Measurements from ENCODE around the gene PRMT7. TPM values are rescaled to one million over a fixed set of nuclear protein-coding genes. Genes with fewer than 3 reads are reported as not detected.

The PRMT7 gene
- total RNA-seq, 1 experiment from 2014 or later: 47.5 TPM

GRCh38 chr16:68328151-68328859 is 17.5 kb downstream of the PRMT7 start:
- H3K4me1 ChIP-seq (replicated peaks; ENCODE audit: insufficient read depth): peaks cover 6% of the 10 kb centered on the region
- H3K27ac ChIP-seq: 0 out of 2 replicates have a peak overlapping the region, but pooled peaks have one; percentile 25
- intact Hi-C loops (cut with micrococcal nuclease; ENCODE audit: unreplicated experiment): loop anchor here (1.0 to 2.0 kb wide), 4 partner anchors 63 to 807 kb away; no protein-coding TSS in a partner anchor
- TF ChIP-seq EZH2 (IDR thresholded peaks at IDR 0.05; ENCODE audit: low read depth): no peak
- TF ChIP-seq, protein P1, sequence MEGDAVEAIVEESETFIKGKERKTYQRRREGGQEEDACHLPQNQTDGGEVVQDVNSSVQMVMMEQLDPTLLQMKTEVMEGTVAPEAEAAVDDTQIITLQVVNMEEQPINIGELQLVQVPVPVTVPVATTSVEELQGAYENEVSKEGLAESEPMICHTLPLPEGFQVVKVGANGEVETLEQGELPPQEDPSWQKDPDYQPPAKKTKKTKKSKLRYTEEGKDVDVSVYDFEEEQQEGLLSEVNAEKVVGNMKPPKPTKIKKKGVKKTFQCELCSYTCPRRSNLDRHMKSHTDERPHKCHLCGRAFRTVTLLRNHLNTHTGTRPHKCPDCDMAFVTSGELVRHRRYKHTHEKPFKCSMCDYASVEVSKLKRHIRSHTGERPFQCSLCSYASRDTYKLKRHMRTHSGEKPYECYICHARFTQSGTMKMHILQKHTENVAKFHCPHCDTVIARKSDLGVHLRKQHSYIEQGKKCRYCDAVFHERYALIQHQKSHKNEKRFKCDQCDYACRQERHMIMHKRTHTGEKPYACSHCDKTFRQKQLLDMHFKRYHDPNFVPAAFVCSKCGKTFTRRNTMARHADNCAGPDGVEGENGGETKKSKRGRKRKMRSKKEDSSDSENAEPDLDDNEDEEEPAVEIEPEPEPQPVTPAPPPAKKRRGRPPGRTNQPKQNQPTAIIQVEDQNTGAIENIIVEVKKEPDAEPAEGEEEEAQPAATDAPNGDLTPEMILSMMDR (conservative IDR thresholded peaks at IDR 0.05): peak; percentile 91
- peak; percentile 75 to 88 for DNase-seq
- no peaks in the 10 kb centered on the region for H4K20me1 ChIP-seq (ENCODE audit: insufficient read depth)
- H3F3A ChIP-seq (ENCODE audit: insufficient read depth, low read depth): peaks cover 6% of the 10 kb centered on the region; the same call in 1 of the 2 replicates
- H3K9me3 ChIP-seq (ENCODE audit: insufficient read depth, low read depth): no peaks in the 10 kb centered on the region
- POLR2A ChIA-PET (ENCODE audit: unreplicated experiment): interaction anchor here (0.5 to 0.8 kb wide), 4 partner anchors 9 to 807 kb away, joined by 3 to 4 read pairs (median 4); no protein-coding TSS in a partner anchor
- H2AFZ ChIP-seq: no peak overlapping the region
- no peaks in the 10 kb centered on the region for H3K9me2 ChIP-seq (ENCODE audit: insufficient read depth)
- 0 out of 2 replicates have a peak, but pooled peaks cover 6% of the 10 kb centered on the region for H3K36me3 ChIP-seq (ENCODE audit: low read depth)
- no peak overlapping the region for H3K4me3 ChIP-seq
- no peaks in the 10 kb centered on the region for H3K79me2 ChIP-seq (ENCODE audit: low read depth)
- no peaks in the 10 kb centered on the region for H3K27me3 ChIP-seq (ENCODE audit: insufficient read depth, low read depth)
- no TSS peak for BruUV-seq (replicated peaks)
- CTCF ChIA-PET: interaction anchor here (0.6 to 1.0 kb wide), 5 partner anchors 64 to 777 kb away, joined by 4 to 12 read pairs (median 9); partner anchors contain the start of genes HAS3 and SLC7A6
- H3K4me2 ChIP-seq: peak overlapping the region; percentile 41; the same call in 1 of the 2 replicates

DNA sequence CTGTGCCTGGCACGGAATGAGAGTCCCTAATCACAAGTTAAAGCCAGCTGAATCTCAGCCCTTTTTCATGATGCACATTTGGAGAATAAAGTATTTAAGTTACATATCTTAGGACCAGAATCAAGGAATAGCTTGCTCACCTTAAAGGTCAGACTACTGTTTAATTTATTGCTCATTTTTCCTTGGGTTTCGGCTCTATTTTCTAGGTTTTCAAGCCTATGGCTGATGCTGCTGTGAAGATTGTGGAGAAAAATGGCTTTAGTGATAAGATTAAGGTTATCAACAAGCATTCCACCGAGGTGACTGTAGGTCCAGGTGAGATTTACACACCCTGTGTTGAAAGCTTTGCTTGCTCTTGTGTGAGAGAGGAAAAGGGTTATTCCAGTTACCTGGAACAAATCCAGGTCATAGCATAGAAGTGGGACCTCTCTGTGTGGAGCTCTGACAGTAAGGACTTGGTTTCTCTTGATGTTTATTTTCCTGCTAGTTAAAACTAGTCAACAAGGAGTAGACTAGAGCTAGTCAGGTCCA is 18.1 kb downstream of the PRMT7 start:
- H3K36me3 ChIP-seq (ENCODE audit: low read depth): 0 out of 2 replicates have a peak, but pooled peaks cover 6% of the 10 kb centered on the region
- no peak overlapping the region for H3K4me3 ChIP-seq
- H2AFZ ChIP-seq: no peak overlapping the region
- H3K9me2 ChIP-seq (ENCODE audit: insufficient read depth): no peaks in the 10 kb centered on the region
- H3K9me3 ChIP-seq (ENCODE audit: insufficient read depth, low read depth): no peaks in the 10 kb centered on the region
- H4K20me1 ChIP-seq (ENCODE audit: insufficient read depth): no peaks in the 10 kb centered on the region
- peak in 1 of 2 experiments; percentile 41 for DNase-seq
- ChIA-PET CTCF (interaction anchor here (0.6 to 1.0 kb wide), 6 partner anchors 50 to 408 kb away, joined by 3 to 9 read pairs (median 5); partner anchors contain the start of gene SLC7A6), POLR2A (ENCODE audit: unreplicated experiment) (interaction anchor here (0.5 kb wide), 1 partner anchor 312 kb away, joined by 3 read pairs; no protein-coding TSS in a partner anchor)
- no peak overlapping the region for H3K4me2 ChIP-seq
- H3F3A ChIP-seq (ENCODE audit: insufficient read depth, low read depth): peaks cover 6% of the 10 kb centered on the region; the same call in 1 of the 2 replicates
- H3K27ac ChIP-seq: no peak overlapping the region
- TF ChIP-seq EZH2 (IDR thresholded peaks at IDR 0.05; ENCODE audit: low read depth): no peak
- TF ChIP-seq, protein P1 (conservative IDR thresholded peaks at IDR 0.05): no peak; the same call in 1 of the 2 replicates
- BruUV-seq (replicated peaks): no TSS peak
- no peaks in the 10 kb centered on the region for H3K27me3 ChIP-seq (ENCODE audit: insufficient read depth, low read depth)
- no peaks in the 10 kb centered on the region for H3K79me2 ChIP-seq (ENCODE audit: low read depth)
- H3K4me1 ChIP-seq (replicated peaks; ENCODE audit: insufficient read depth): peaks cover 6% of the 10 kb centered on the region
- intact Hi-C loops (cut with micrococcal nuclease; ENCODE audit: unreplicated experiment): loop anchor here (1.0 to 2.0 kb wide), 4 partner anchors 64 to 808 kb away; no protein-coding TSS in a partner anchor

DNA sequence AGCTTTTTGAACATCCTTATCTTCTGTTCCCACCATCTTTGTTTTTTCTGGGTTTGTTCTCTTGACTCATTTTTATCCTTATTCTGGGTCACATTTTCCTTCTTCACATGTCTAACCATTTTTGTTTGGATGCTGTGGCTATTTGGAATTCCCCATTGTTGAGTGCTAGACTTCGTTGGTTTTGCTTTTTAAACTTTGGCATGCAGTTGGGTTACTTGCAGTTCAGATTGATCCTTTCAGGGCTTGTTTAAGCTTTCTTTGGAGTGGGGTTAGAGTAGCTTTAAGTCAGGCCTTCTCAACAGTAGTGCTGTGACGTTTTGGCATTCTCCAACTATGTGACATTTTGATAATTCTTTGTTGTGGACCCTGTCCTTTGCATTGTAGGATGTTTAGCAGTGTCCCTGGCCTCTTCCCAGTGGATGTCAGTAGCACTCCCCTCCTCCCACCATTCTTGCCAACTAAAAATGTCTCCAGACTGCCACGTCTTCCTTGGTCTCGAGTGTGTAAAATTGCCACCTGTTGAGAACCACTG is 21.1 kb downstream of the PRMT7 start:
- no TSS peak for BruUV-seq (replicated peaks)
- Histone ChIP-seq H4K20me1 (ENCODE audit: insufficient read depth) (no peaks in the 10 kb centered on the region), H3K4me3 (no peak overlapping the region), H3K9me3 (ENCODE audit: insufficient read depth, low read depth) (no peaks in the 10 kb centered on the region), H3K9me2 (ENCODE audit: insufficient read depth) (no peaks in the 10 kb centered on the region), H3K27me3 (ENCODE audit: insufficient read depth, low read depth) (no peaks in the 10 kb centered on the region), H3K4me2 (no peak overlapping the region), H3K36me3 (ENCODE audit: low read depth) (no peaks in the 10 kb centered on the region), H3K4me1 (replicated peaks; ENCODE audit: insufficient read depth) (peaks cover 6% of the 10 kb centered on the region), H3K79me2 (ENCODE audit: low read depth) (no peaks in the 10 kb centered on the region), H2AFZ (no peak overlapping the region), H3F3A (ENCODE audit: insufficient read depth, low read depth) (peaks cover 6% of the 10 kb centered on the region; the same call in 1 of the 2 replicates), H3K27ac (no peak overlapping the region)
- CTCF ChIA-PET: no interaction called here
- no peak for DNase-seq
- POLR2A ChIA-PET (ENCODE audit: unreplicated experiment): no interaction called here
- no peak for TF ChIP-seq EZH2 (IDR thresholded peaks at IDR 0.05; ENCODE audit: low read depth)
- TF ChIP-seq, protein P1 (conservative IDR thresholded peaks at IDR 0.05): no peak
- intact Hi-C loops (cut with micrococcal nuclease; ENCODE audit: unreplicated experiment): no loop called here
